Stimulated activated naive CD8-positive, alpha-beta T cell treated with anti-CD3 and anti-CD28 coated beads, Interleukin-15, Interleukin-2, amounts not matched to agents 100 U/mL and 50 U/mL, for 24 hours (primary cell): ENCODE results near the gene FGG.
"Not testable (repeated sequence)": the region's sequence is repeated elsewhere in the genome, so short reads cannot be mapped to it uniquely, and the experiment has no call there.

Experiments
- ATAC-seq: fragments of 150-1000 bp; cut with Tn5 transposase; one replicate; pipeline ENCODE4 v1.10.0; 2021
- DNase-seq: peaks from one replicate; pipeline ENCODE4 v3.0.0; 2021

Gene FGG

GRCh38 chr4:154611833-154612232 is 623 bp downstream of the FGG start:
- no peak for DNase-seq
- no peak for ATAC-seq

- ATAC-seq, result no peak
- DNase-seq, result no peak
Observed at GRCh38 chr4:154610582-154610981, 1.9 kb downstream of the FGG start.

- ATAC-seq, result no peak
- no peak for DNase-seq
Observed at GRCh38 chr4:154609532-154609931, 2.9 kb downstream of the FGG start.

GRCh38 chr4:154608361-154609252 is 3.8 kb downstream of the FGG start:
- no peak for ATAC-seq
- DNase-seq, result no peak

GRCh38 chr4:154606728-154607723 is 5.4 kb downstream of the FGG start:
- no peak for DNase-seq
- no peak for ATAC-seq

GRCh38 chr4:154604696-154605200 is 7.7 kb downstream of the FGG start:
- DNase-seq (no peak), ATAC-seq (no peak)

GRCh38 chr4:154603033-154603943 is 9.2 kb downstream of the FGG start:
- no peak for DNase-seq
- ATAC-seq, result no peak

- no peak for DNase-seq
- ATAC-seq, result no peak
Observed at GRCh38 chr4:154602404-154603020, 9.9 kb downstream of the FGG start.

- no peak for ATAC-seq
- DNase-seq, result no peak
Observed at GRCh38 chr4:154597798-154598774, 14.4 kb downstream of the FGG start.

GRCh38 chr4:154597281-154597680 is 15.2 kb downstream of the FGG start:
- not testable (repeated sequence) for ATAC-seq, DNase-seq

- DNase-seq, result no peak
- no peak for ATAC-seq
Observed at GRCh38 chr4:154595807-154596206, 16.6 kb downstream of the FGG start.

- DNase-seq, ATAC-seq: not testable (repeated sequence)
Observed at GRCh38 chr4:154594343-154594742, 18.1 kb downstream of the FGG start.

- ATAC-seq, result no peak
- no peak for DNase-seq
Observed at GRCh38 chr4:154593868-154594267, 18.6 kb downstream of the FGG start.

- no peak for DNase-seq
- no peak for ATAC-seq
Observed at GRCh38 chr4:154591890-154592289, 20.6 kb downstream of the FGG start.

- no peak for ATAC-seq
Observed at GRCh38 chr4:154590329-154591006, 22.0 kb downstream of the FGG start, which contains the start of gene FGA. Gene FGA, minus strand, starts transcription at chr4:154590742. Its CDS starts 55 bp downstream, at chr4:154590687.

GRCh38 chr4:154589296-154590197 is 22.9 kb downstream of the FGG start:
- ATAC-seq, result no peak
- DNase-seq, result no peak

More at GRCh38 chr4:154590329-154591006, 22.0 kb downstream of the FGG start, which contains the start of gene FGA:
- DNase-seq, result no peak

GRCh38 chr4:154588198-154588597 is 24.3 kb downstream of the FGG start:
- DNase-seq, result no peak
- no peak for ATAC-seq
